ENCODE results near the gene FHIT. TPM values are rescaled to one million over a fixed set of nuclear protein-coding genes. Genes with fewer than 3 reads are reported as not detected.

Gene FHIT
- total RNA-seq, 1 donor: 2.2 TPM

GRCh38 chr3:60414011-60414410 lies 837.2 kb downstream of the FHIT start:
- no peak for TF ChIP-seq CTCF (IDR thresholded peaks at IDR 0.05; ENCODE audit: insufficient read depth, low read depth, low read length)
- no peak overlapping the region for H3K4me3 ChIP-seq (ENCODE audit: low read depth, low read length)
- DNase-seq (ENCODE audit: low read depth): no peak

GRCh38 chr3:60413551-60413950 lies 837.7 kb downstream of the FHIT start:
- no peak overlapping the region for H3K4me3 ChIP-seq (ENCODE audit: low read depth, low read length)
- no peak for TF ChIP-seq CTCF (IDR thresholded peaks at IDR 0.05; ENCODE audit: insufficient read depth, low read depth, low read length)
- no peak for DNase-seq (ENCODE audit: low read depth)

- H3K4me3 ChIP-seq (ENCODE audit: low read depth, low read length): no peak overlapping the region
- TF ChIP-seq CTCF (IDR thresholded peaks at IDR 0.05; ENCODE audit: insufficient read depth, low read depth, low read length): no peak
- DNase-seq (ENCODE audit: low read depth): no peak
Measured at GRCh38 chr3:60403866-60404265, 847.4 kb downstream of the FHIT start.

- DNase-seq (ENCODE audit: low read depth): no peak
- no peak overlapping the region for H3K4me3 ChIP-seq (ENCODE audit: low read depth, low read length)
- no peak for TF ChIP-seq CTCF (IDR thresholded peaks at IDR 0.05; ENCODE audit: insufficient read depth, low read depth, low read length)
Measured at GRCh38 chr3:60402931-60403330, 848.3 kb downstream of the FHIT start.

- no peak overlapping the region for H3K4me3 ChIP-seq (ENCODE audit: low read depth, low read length)
- no peak for TF ChIP-seq CTCF (IDR thresholded peaks at IDR 0.05; ENCODE audit: insufficient read depth, low read depth, low read length)
- no peak for DNase-seq (ENCODE audit: low read depth)
Measured at GRCh38 chr3:60399861-60400845, 851.1 kb downstream of the FHIT start.

- DNase-seq (ENCODE audit: low read depth): no peak
- no peak for TF ChIP-seq CTCF (IDR thresholded peaks at IDR 0.05; ENCODE audit: insufficient read depth, low read depth, low read length)
Measured at GRCh38 chr3:60399292-60399691, 852.0 kb downstream of the FHIT start.

More at GRCh38 chr3:60399292-60399691, 852.0 kb downstream of the FHIT start:
- H3K4me3 ChIP-seq (ENCODE audit: low read depth, low read length): no peak overlapping the region

Measured in fibroblast of villous mesenchyme (primary cell).